CD4-positive, alpha-beta T cell (primary cell): ENCODE data around the gene CCDC50. TPM values are rescaled to one million over a fixed set of nuclear protein-coding genes. Genes with fewer than 3 reads are reported as not detected.

Experiments used
- ATAC-seq: fragments of 200-7000 bp; cut with Tn5 transposase; one replicate; pipeline ENCODE4 v1.10.0; 2022; ENCODE audit warnings: mild to moderate bottlenecking; ENCODE audit not compliant: poor library complexity
- CTCF ChIA-PET: fragments of 350-600 bp; sonication (Branson Sonifier 250); formaldehyde crosslinking; loops from one replicate; lab custom pipeline; 2021; ENCODE audit warnings: antibody characterized with exemption, inconsistent platforms; lab: Charles Lee
- POLR2A ChIA-PET: fragments of 350-600 bp; sonication (Branson Sonifier 250); formaldehyde crosslinking; loops from one replicate; lab custom pipeline; 2021; ENCODE audit warnings: antibody characterized with exemption, inconsistent platforms; lab: Charles Lee
- DNase-seq, 14 experiments: peaks; one replicate each; pipeline ENCODE4 v3.0.0-alpha.2; 2013 to 2020; ENCODE audit warnings: mixed read lengths in 2 of 14
- H3K27ac ChIP-seq, 2 donors: one replicate each; pipeline versions ENCODE4 v1.5.1 to v1.7.0; 2013; ENCODE audit warnings: low read length in 2 of 2, low read depth in 1 of 2, mild to moderate bottlenecking in 1 of 2
- H3K27me3 ChIP-seq, 2 experiments: 1 replicate in 1 of 2; 2 replicates in 1 of 2; pipeline versions ENCODE4 v1.6.1 to v1.7.0; 2013; ENCODE audit warnings: low read length in 2 of 2, control low read depth in 1 of 2, mild to moderate bottlenecking in 1 of 2, moderate library complexity in 1 of 2; ENCODE audit not compliant: insufficient read depth in 2 of 2, control insufficient read depth in 1 of 2
- H3K36me3 ChIP-seq: one replicate; pipeline ENCODE4 v1.6.1; 2013; ENCODE audit warnings: low read length, control low read depth; ENCODE audit not compliant: insufficient read depth
- H3K4me1 ChIP-seq: one replicate; pipeline ENCODE4 v1.6.1; 2013; ENCODE audit warnings: low read length, control low read depth; ENCODE audit not compliant: insufficient read depth
- H3K4me3 ChIP-seq: one replicate; pipeline ENCODE4 v1.5.1; 2013; ENCODE audit warnings: mild to moderate bottlenecking, low read length, moderate library complexity
- H3K9me3 ChIP-seq, 2 experiments: 1 replicate in 1 of 2; 2 replicates in 1 of 2; pipeline versions ENCODE4 v1.6.1 to v1.7.0; 2013; ENCODE audit warnings: low read length in 2 of 2, mild to moderate bottlenecking in 2 of 2, control low read depth in 1 of 2, moderate library complexity in 1 of 2; ENCODE audit not compliant: control insufficient read depth in 1 of 2, insufficient read depth in 1 of 2
- H3K27ac Mint-ChIP-seq: one replicate; pipeline ENCODE4 v1.8.0; 2020; ENCODE audit warnings: mixed read lengths
- H3K27me3 Mint-ChIP-seq: one replicate; pipeline ENCODE4 v1.8.0; 2021; ENCODE audit warnings: mixed read lengths
- H3K36me3 Mint-ChIP-seq: one replicate; pipeline ENCODE4 v1.8.0; 2021; ENCODE audit warnings: low read depth, mixed read lengths
- H3K4me1 Mint-ChIP-seq: one replicate; pipeline ENCODE4 v1.8.0; 2021; ENCODE audit warnings: low read depth, mixed read lengths
- H3K4me3 Mint-ChIP-seq: one replicate; pipeline ENCODE4 v1.8.0; 2020; ENCODE audit warnings: mild to moderate bottlenecking, mixed read lengths
- H3K9me3 Mint-ChIP-seq: one replicate; pipeline ENCODE4 v1.8.0; 2020; ENCODE audit warnings: mixed read lengths
- CTCF ChIP-seq: fragments of 200-600 bp; IDR thresholded peaks from one replicate; pipeline ENCODE4 v1.8.0; 2022; ENCODE audit warnings: antibody characterized with exemption, mild to moderate bottlenecking
- intact Hi-C, 2 experiments: fragments of 100-400 bp; cut with DNase I in 1 of 2; cut with micrococcal nuclease in 1 of 2; formaldehyde crosslinking; loops; one replicate each; pipeline versions ENCODE4 v1.15.1 to v1.9.0; 2023 to 2025; cut with DNase I, micrococcal nuclease
- total RNA-seq, 174 experiments: library from RNA in 2 of 174; stranded (reverse) in 2 of 174; gene quantifications; one replicate each; pipeline ENCODE4 v1.2.3 and lab custom pipeline; 2021 to 2026

Gene CCDC50
- total RNA-seq, 2 experiments from 2014 or later: 16.7 to 16.8 TPM

GRCh38 chr3:191414286-191414685 is 85.1 kb downstream of the CCDC50 start:
- TF ChIP-seq CTCF: no peak
- H3K4me1 ChIP-seq: no peaks in the 10 kb centered on the region
- peaks cover 0 to 5% of the 10 kb centered on the region in 2 experiments for H3K9me3 ChIP-seq
- H3K4me1 Mint-ChIP-seq: no peaks in the 10 kb centered on the region
- ChIA-PET POLR2A (no interaction called here), CTCF (no interaction called here)
- H3K27me3 ChIP-seq: no peaks in the 10 kb centered on the region
- no peaks in the 10 kb centered on the region for H3K36me3 ChIP-seq
- H3K27ac Mint-ChIP-seq: no peak overlapping the region
- no peak for DNase-seq
- intact Hi-C loops: loop anchor here in 1 of 2 experiments (10.0 kb wide), 1 partner anchor 1031 kb away; no protein-coding TSS in a partner anchor
- no peaks in the 10 kb centered on the region for H3K36me3 Mint-ChIP-seq
- peaks cover 4% of the 10 kb centered on the region for H3K27me3 Mint-ChIP-seq
- no peak overlapping the region for H3K4me3 Mint-ChIP-seq
- no peak for ATAC-seq
- no peak overlapping the region for H3K27ac ChIP-seq
- no peak overlapping the region for H3K4me3 ChIP-seq
- H3K9me3 Mint-ChIP-seq: peaks cover 12% of the 10 kb centered on the region

GRCh38 chr3:191414732-191415131 is 85.5 kb downstream of the CCDC50 start:
- ChIA-PET POLR2A (no interaction called here), CTCF (no interaction called here)
- Mint-ChIP-seq H3K4me1 (no peaks in the 10 kb centered on the region), H3K27ac (no peak overlapping the region), H3K36me3 (no peaks in the 10 kb centered on the region), H3K9me3 (peaks cover 10% of the 10 kb centered on the region), H3K27me3 (peaks cover 4% of the 10 kb centered on the region), H3K4me3 (no peak overlapping the region)
- no peak overlapping the region for H3K27ac ChIP-seq
- H3K9me3 ChIP-seq: peaks cover 0 to 5% of the 10 kb centered on the region in 2 experiments
- H3K4me3 ChIP-seq: no peak overlapping the region
- no peaks in the 10 kb centered on the region for H3K4me1 ChIP-seq
- ATAC-seq (no peak), DNase-seq (no peak)
- intact Hi-C loops: loop anchor here (5.0 to 10.0 kb wide), 2 partner anchors 1028 to 1030 kb away; no protein-coding TSS in a partner anchor
- no peaks in the 10 kb centered on the region for H3K36me3 ChIP-seq
- TF ChIP-seq CTCF: no peak
- H3K27me3 ChIP-seq: no peaks in the 10 kb centered on the region

- Mint-ChIP-seq H3K27me3 (peaks cover 8% of the 10 kb centered on the region), H3K36me3 (no peaks in the 10 kb centered on the region), H3K4me1 (no peaks in the 10 kb centered on the region), H3K27ac (no peak overlapping the region), H3K4me3 (no peak overlapping the region), H3K9me3 (peaks cover 4% of the 10 kb centered on the region)
- ATAC-seq (no peak), DNase-seq (no peak)
- CTCF ChIA-PET: no interaction called here
- Histone ChIP-seq H3K4me3 (no peak overlapping the region), H3K27ac (no peak overlapping the region), H3K9me3 (peaks cover 0 to 5% of the 10 kb centered on the region in 2 experiments), H3K36me3 (no peaks in the 10 kb centered on the region), H3K27me3 (no peaks in the 10 kb centered on the region), H3K4me1 (no peaks in the 10 kb centered on the region)
- POLR2A ChIA-PET: no interaction called here
- TF ChIP-seq CTCF: no peak
- intact Hi-C loops: loop anchor here (5.0 to 10.0 kb wide), 2 partner anchors 1027 to 1029 kb away; no protein-coding TSS in a partner anchor
These were observed 86.4 kb downstream of the CCDC50 start for GRCh38 chr3:191415566-191415965.
